ENCODE data around the gene INTS4.
"Not testable (repeated sequence)": the region's sequence is repeated elsewhere in the genome, so short reads cannot be mapped to it uniquely, and the experiment has no call there.

INTS4 gene, protein sequence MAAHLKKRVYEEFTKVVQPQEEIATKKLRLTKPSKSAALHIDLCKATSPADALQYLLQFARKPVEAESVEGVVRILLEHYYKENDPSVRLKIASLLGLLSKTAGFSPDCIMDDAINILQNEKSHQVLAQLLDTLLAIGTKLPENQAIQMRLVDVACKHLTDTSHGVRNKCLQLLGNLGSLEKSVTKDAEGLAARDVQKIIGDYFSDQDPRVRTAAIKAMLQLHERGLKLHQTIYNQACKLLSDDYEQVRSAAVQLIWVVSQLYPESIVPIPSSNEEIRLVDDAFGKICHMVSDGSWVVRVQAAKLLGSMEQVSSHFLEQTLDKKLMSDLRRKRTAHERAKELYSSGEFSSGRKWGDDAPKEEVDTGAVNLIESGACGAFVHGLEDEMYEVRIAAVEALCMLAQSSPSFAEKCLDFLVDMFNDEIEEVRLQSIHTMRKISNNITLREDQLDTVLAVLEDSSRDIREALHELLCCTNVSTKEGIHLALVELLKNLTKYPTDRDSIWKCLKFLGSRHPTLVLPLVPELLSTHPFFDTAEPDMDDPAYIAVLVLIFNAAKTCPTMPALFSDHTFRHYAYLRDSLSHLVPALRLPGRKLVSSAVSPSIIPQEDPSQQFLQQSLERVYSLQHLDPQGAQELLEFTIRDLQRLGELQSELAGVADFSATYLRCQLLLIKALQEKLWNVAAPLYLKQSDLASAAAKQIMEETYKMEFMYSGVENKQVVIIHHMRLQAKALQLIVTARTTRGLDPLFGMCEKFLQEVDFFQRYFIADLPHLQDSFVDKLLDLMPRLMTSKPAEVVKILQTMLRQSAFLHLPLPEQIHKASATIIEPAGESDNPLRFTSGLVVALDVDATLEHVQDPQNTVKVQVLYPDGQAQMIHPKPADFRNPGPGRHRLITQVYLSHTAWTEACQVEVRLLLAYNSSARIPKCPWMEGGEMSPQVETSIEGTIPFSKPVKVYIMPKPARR

DNA sequence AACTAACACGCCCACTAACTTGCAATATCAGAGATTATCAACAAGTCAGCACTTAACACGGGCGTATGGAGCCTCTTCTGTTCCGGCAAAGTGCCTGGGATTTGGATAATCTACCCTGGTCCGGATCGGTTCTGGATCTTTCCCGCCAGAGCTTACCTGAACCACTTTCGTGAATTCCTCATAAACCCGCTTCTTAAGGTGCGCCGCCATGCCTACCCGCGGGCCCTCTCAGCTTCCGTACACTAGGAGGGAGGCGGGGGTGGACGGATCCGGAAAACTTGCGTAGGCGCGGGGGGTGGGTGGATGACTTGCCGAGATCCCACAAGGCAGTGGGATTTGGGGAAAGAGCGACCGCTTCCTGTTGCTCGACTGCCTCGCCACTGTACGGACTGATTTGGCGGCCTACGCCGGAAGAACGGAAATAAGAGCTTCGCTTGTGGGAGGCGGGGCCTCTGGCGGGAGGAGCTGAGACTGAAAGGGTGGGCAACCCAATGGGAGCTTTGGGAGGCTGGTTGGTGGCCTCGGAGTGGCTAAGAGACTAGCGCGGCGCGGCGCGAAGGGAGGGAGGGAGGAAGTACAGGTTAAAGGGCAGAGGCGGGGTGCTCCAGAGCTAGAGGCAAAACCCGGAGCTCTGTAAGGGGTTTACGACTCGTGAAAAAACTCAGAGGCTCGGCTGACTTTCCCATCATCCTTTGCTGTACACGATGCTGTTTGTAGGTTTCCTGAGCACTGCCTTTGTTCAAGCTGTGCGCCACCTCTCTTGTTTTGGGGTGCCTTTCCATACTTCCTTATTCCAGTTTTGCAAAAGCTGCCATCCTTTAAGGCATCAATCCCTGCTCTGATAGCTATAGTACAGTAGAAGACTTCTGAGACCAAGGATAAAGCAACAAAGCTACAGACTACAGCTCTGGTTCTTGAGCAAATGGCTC is at the start of gene INTS4:
TSS of gene INTS4 (minus strand) at position 235 of the 929 bp plus-strand sequence. CDS start at position 210, 25 bp downstream.
- peak within 1 kb of the TSS; percentile 94 for H3K4me3 ChIP-seq (ENCODE audit: low read depth, low read length)

- H3K4me3 ChIP-seq (ENCODE audit: low read depth, low read length) = no peak overlapping the region
Observed at GRCh38 chr11:78041843-78042440, 47.5 kb upstream of the INTS4 start.

- not testable (repeated sequence) for H3K4me3 ChIP-seq (ENCODE audit: low read depth, low read length)
Observed at GRCh38 chr11:78041380-78041719, 46.9 kb upstream of the INTS4 start.

GRCh38 chr11:78040691-78041379 is 46.4 kb upstream of the INTS4 start:
- no peak overlapping the region for H3K4me3 ChIP-seq (ENCODE audit: low read depth, low read length)

DNA sequence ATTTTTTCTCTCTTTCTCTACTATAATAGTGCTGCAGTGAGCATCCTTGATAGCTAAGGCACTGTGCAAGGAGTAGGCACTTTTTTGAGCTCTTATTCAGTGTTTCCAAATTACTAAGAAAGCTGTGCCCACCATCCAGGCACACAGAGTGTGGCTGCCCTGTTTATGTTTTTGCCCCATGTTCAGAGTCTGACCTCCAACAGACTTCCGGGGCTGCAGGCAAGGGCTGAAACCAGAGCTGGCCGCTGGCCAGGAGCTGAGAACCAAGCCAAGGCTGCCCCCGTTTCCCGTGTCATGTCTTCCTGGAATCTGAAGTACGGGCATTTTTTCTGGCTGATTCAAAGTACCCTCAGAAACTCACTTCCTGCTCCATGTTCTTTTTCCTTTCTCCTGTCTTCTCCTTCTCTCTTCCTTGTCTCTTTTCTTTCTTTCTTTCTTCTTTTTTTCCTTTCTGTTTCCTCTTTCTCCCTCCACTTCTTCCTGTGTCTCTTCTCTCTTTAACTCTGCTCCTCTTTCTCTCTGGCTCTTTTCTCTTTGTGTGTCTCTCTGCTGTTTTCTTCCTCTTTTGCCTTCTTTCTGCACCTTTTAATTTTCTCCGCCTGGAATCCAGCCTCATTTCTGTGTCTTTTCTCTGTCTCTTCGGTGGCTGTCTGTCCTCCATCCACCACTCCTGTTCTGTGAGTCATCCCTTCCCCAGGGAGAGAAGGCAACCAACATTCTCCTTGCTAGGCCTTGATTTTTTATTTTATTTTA is 45.6 kb upstream of the INTS4 start:
- H3K4me3 ChIP-seq (ENCODE audit: low read depth, low read length) = no peak overlapping the region

- no peak overlapping the region for H3K4me3 ChIP-seq (ENCODE audit: low read depth, low read length)
Observed at GRCh38 chr11:78039391-78039918, 45.0 kb upstream of the INTS4 start.

- H3K4me3 ChIP-seq (ENCODE audit: low read depth, low read length) = no peak overlapping the region
Observed at GRCh38 chr11:78038697-78039313, 44.3 kb upstream of the INTS4 start.

DNA sequence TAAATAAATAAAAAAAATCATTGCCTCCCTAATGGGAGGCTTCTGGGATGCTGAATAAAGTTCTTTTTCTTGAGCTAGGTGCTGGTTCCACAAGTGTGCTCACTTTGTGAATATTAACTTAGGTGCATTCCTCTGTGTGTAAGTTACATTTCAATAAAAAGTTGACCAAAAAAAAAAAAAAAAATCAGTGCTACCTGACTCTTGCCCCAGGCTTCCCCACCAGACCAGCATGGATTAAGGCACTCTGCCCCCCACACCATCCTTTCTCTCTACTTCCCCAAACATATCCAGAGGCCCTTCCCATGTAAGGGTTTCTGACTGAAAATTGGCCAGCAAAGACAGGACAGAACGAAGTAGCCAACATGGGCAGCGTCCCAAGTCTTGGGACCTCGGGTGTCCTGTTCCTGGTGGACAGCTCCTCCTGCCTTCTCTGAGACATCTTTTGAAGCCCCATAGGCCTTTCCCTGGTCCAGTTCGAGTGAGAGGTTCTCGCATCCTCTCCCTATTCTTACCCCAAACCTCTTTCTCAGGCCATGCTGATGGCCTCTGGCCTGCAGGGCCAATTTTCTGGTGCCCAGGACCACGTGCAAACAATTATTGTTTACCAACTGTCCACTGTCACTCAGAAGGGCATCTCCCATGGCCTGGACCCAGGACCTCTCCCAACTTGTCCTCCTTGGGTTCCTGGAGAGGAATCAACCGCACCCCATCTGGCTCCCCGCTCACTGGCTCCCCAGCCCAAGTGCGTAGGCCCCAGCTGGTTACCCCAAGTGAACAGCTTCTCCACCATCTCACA is 43.6 kb upstream of the INTS4 start:
- no peak overlapping the region for H3K4me3 ChIP-seq (ENCODE audit: low read depth, low read length)

GRCh38 chr11:78037056-78037455 is 42.6 kb upstream of the INTS4 start:
- no peak overlapping the region for H3K4me3 ChIP-seq (ENCODE audit: low read depth, low read length)

- no peak overlapping the region for H3K4me3 ChIP-seq (ENCODE audit: low read depth, low read length)
Observed at GRCh38 chr11:78036313-78036712, 41.8 kb upstream of the INTS4 start.

DNA sequence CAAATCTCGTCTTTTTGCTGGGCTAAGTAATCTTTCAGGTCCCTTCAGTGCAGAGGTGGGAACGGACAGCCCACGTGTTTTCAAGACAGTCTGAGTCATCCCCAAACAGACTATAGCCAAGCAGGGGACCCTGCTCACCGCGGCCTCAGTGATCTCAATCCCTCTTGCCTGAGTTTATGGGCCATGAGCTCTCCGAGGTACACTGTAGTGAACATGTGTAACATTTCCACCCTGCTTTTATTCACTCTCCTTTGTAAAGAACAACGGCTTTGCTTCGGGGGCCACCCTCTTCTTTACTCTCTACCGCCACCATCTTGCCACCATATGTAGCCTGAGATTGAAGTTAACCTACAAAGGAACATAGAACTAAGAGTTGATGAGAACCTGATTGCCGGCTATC is 40.2 kb upstream of the INTS4 start:
- no peak overlapping the region for H3K4me3 ChIP-seq (ENCODE audit: low read depth, low read length)

DNA sequence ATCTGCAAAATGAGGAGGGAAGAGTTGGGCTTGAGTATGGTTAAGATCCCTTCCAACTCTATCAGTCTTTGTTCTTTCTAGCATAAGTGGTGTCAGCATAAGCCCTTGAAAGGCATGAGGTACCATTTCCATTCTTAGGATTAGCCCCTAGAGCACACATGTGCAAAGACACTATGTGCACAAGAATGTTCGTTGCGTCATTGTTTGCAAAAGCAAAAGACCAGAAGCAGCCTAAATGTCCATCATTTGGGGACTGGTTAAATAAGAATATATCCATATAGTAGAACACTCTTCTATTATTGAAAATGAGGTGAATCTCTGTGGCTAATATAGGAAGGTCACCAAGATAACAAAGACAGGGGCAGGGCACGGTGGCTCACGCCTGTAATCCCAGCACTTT is 38.6 kb upstream of the INTS4 start:
- H3K4me3 ChIP-seq (ENCODE audit: low read depth, low read length) = no peak overlapping the region

- H3K4me3 ChIP-seq (ENCODE audit: low read depth, low read length) = no peak overlapping the region
Observed at GRCh38 chr11:78032090-78032489, 37.6 kb upstream of the INTS4 start.

DNA sequence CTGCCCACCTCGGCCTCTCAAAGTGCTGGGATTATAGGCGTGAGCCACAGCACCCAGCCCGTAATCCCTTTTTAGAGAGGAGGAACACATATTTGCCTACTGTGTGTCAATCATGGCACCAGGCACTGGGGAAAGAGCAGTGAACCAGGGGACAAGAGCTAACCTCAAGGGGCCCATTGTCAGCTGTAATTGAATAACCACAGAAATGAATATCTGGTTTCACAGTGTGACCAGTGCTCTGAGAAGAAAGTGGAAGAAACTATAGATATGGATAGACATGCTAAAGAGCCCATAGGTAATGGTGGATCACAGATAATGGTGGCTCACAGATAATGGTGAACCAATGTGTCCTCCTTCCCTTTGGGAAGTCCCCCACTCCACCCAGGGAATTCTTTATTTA is 37.2 kb upstream of the INTS4 start:
- no peak overlapping the region for H3K4me3 ChIP-seq (ENCODE audit: low read depth, low read length)

DNA sequence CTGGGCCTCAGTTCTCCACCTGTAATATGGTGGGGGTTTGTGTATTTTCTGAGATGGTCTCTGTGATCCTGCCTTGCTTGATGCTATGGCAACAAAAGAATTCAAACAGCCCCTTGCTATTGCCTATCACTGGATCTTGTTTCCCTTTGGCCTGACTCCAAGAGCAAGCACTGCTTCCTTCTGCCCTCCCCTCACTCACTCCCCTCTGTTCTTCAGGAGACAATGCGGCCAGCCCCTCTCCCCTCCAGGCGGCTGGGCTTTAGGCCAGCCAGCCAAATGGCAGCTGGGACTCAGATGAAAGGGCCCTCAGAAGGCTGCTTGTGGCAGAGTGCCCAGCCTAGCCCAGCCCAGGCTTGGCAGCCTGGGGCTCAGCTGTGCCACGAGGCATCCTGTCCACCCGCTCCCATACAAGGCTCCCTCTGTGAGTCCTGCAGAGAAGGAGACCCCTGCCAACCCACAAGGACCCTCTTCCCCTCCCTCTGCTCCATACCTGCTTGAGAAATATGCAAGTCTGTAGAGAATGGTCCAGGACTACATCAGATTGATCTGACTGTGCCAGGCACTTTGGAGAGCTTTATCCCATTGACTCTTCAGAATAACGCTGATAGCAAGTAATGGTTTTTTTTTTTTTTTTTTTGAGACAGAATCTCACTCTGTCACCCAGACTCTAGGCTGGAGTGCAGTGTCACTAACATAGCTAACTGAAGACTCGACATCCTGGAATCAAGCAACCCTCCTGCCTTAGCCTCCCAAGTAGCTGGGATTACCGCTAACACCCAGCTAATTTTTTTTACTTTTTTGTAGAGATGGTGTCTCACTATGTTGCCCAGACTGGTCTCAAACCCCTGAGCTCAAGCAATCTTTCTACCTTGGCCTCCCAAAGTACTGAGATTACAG is 36.2 kb upstream of the INTS4 start:
- no peak overlapping the region for H3K4me3 ChIP-seq (ENCODE audit: low read depth, low read length)

- not testable (repeated sequence) for H3K4me3 ChIP-seq (ENCODE audit: low read depth, low read length)
Observed at GRCh38 chr11:78028423-78028822, 34.0 kb upstream of the INTS4 start.

DNA sequence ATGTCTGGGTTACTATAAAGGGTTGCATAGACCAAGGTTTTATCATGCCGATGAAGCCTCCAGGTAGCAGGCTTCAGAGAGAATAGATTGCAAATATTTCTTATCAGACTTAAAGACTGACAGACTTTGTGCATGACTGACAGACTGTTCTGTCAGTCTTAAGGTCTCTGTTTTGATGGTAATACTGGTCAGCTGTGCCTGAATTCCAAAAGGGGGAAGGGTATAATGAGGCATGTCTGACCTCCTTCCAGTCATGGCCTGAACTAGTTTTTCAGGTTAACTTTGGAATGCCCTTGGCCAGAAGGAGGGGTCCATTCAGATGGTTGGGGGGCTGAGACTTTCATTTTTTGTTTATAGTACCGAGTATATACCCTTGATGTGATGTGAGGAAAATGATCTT is 33.3 kb upstream of the INTS4 start:
- H3K4me3 ChIP-seq (ENCODE audit: low read depth, low read length) = no peak overlapping the region

Data from iPS-11a (cell line).